Lower lobe of right lung (tissue), 2 donors: Measurements from ENCODE around the gene PPP6R2. TPM values are rescaled to one million over a fixed set of nuclear protein-coding genes. Genes with fewer than 3 reads are reported as not detected.
A peak's percentile ranks its signal among the peaks of the same experiment; 100 is the strongest.

Source experiments
- ATAC-seq, 2 donors: fragments of 200-7000 bp; cut with Tn5 transposase; one replicate each; pipeline ENCODE4 v1.9.1; 2020 to 2022; ENCODE audit warnings: mild to moderate bottlenecking in 2 of 2, moderate library complexity in 2 of 2
- DNase-seq: peaks from one replicate; pipeline ENCODE4 v3.0.0-alpha.2; 2020
- H3K27ac ChIP-seq: fragments of 200-600 bp; one replicate; pipeline ENCODE4 v1.8.0; 2022
- H3K27me3 ChIP-seq: fragments of 200-600 bp; one replicate; pipeline ENCODE4 v1.8.0; 2022; ENCODE audit warnings: low read depth
- H3K36me3 ChIP-seq: fragments of 200-600 bp; one replicate; pipeline ENCODE4 v1.8.0; 2022; ENCODE audit warnings: mild to moderate bottlenecking
- H3K4me1 ChIP-seq: fragments of 200-600 bp; one replicate; pipeline ENCODE4 v1.8.0; 2022
- H3K4me3 ChIP-seq: fragments of 200-600 bp; one replicate; pipeline ENCODE4 v1.8.0; 2022; ENCODE audit warnings: mild to moderate bottlenecking
- H3K9me3 ChIP-seq: fragments of 200-600 bp; one replicate; pipeline ENCODE4 v1.8.0; 2022
- intact Hi-C: fragments of 100-400 bp; cut with DNase I; formaldehyde crosslinking; loops from one replicate; pipeline ENCODE4 v1.11.0; 2022
- total RNA-seq: library from RNA; stranded (reverse); fragmentation: NEBNext Ultra II Directional; extraction: Animal tissue kit (Norgen Biotek cat#: 25700); gene quantifications from one replicate; pipeline ENCODE4 v1.2.1, GENCODE V29; 2021
- TF ChIP-seq, protein P1 (sequence below): fragments of 200-600 bp; IDR thresholded peaks from one replicate; pipeline ENCODE4 v1.8.0; 2022; ENCODE audit warnings: antibody characterized with exemption, mild to moderate bottlenecking
- donor health status: DM: no; HTN: yes; CAD: no; lungs with severe emphysema.

PPP6R2 gene
- total RNA-seq, 1 donor from 2014 or later: 52.5 TPM

DNA sequence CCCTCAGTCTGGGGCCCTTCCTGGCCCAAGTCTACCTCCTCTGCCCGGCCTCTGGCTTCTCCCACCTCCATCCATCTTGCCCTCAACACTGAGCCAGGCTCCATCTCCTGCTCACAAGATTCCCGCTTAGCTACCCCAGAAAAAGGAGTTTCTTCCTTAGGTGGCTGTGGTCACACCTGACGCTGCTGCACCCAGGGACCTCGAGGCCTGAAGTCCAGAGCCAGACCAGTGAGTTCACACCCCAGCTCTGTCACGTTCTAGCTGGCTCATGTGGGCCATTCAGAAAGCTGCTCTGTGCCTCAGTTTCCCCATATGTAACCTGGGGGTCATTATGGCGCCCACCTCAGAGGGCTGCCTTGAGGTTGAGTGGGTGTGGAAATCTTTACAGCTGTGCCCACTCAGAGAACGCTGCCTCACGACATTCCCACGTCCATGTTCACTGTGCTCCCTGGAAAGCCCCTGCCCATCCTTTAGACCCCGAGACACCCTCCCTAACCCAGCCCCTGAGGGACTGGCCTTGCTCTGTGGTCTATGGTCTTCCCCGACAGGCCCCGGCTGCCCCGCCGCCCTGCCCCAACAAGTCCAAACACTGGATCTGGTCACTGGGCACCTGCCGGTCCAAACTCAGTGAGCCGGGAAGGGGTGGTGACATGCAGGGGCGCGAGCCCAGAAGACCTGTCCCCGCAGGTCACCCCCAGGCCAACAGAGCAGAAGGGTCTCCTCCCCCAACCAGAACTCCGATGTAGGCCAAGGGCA is 45.4 kb upstream of the PPP6R2 start:
- Histone ChIP-seq H3K9me3 (no peaks in the 10 kb centered on the region), H3K27ac (peak overlapping the region; percentile 62), H3K4me1 (peaks cover 97% of the 10 kb centered on the region), H3K36me3 (no peaks in the 10 kb centered on the region), H3K4me3 (no peak overlapping the region), H3K27me3 (no peaks in the 10 kb centered on the region)
- intact Hi-C loops: no loop called here
- ATAC-seq (no peak), DNase-seq (no peak)
- TF ChIP-seq, protein P1, sequence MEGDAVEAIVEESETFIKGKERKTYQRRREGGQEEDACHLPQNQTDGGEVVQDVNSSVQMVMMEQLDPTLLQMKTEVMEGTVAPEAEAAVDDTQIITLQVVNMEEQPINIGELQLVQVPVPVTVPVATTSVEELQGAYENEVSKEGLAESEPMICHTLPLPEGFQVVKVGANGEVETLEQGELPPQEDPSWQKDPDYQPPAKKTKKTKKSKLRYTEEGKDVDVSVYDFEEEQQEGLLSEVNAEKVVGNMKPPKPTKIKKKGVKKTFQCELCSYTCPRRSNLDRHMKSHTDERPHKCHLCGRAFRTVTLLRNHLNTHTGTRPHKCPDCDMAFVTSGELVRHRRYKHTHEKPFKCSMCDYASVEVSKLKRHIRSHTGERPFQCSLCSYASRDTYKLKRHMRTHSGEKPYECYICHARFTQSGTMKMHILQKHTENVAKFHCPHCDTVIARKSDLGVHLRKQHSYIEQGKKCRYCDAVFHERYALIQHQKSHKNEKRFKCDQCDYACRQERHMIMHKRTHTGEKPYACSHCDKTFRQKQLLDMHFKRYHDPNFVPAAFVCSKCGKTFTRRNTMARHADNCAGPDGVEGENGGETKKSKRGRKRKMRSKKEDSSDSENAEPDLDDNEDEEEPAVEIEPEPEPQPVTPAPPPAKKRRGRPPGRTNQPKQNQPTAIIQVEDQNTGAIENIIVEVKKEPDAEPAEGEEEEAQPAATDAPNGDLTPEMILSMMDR: no peak

DNA sequence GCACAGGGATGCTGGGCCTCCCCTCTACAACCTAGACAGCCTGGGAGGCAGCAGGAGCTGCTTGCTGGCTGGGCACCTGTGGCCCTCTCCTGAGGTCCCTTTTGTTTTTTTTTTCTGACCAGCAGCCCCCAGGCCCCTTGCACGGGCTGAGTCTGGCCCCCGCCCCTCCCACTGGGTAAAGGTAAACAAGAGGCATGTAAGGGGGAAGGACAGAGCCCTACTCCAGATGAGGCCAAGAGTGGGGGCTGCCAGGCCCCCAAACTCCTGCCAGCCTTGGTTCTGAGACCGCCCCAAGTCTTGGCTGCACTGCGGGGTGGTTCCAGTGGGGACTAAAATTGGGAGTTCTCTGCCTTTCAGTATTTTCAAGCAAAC is 44.9 kb upstream of the PPP6R2 start:
- no peaks in the 10 kb centered on the region for H3K27me3 ChIP-seq
- ATAC-seq: no peak
- H3K27ac ChIP-seq: peak overlapping the region; percentile 93
- no peaks in the 10 kb centered on the region for H3K9me3 ChIP-seq
- intact Hi-C loops: no loop called here
- no peak for DNase-seq
- H3K36me3 ChIP-seq: peaks cover 2% of the 10 kb centered on the region
- peaks cover 97% of the 10 kb centered on the region for H3K4me1 ChIP-seq
- TF ChIP-seq, protein P1: no peak
- no peak overlapping the region for H3K4me3 ChIP-seq

DNA sequence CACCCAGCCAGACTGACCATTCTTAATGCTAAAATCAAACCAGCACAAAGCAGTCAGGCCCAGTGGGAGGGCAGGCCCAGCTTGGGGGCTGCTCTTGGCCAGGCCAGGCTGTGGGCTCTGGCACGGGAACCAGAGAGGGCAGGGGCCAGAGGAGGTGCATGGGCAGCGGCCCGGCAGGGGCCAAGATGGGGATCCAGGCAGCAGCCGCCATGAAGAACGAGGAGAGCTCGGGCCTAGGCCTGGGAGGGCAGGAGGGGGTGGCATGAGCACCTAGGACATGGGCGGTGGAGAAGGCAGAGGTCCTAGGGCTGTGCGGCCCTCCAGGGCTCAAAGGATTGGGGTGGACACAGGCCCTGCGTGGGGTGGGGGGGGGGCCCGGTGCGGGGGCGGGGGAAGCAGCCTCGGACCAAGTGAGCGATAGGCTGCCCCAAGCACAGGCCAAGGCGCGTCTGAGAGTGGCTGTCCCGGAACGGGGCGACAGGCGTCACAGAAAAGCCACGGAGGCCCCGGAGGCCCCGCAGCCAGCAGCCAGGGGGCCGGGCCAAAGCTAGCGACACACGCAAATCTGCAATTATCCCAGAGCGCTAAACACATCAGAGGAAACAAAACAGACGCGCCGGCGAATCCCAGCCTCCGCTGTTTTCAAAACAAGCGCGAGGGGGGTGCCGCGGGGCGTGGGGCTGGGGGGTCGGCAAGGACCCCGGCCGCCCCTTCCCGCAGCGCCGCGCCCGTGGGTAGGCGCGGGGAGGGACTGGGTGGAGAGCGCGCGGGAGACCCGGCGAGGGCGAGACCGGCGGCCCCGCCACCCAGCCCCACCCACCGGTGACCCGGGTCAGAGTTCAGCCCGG is 44.0 kb upstream of the PPP6R2 start:
- Histone ChIP-seq H3K27me3 (no peaks in the 10 kb centered on the region), H3K36me3 (peaks cover 4% of the 10 kb centered on the region), H3K27ac (peak overlapping the region; percentile 93), H3K4me1 (peaks cover 97% of the 10 kb centered on the region), H3K4me3 (peak overlapping the region; percentile 49), H3K9me3 (no peaks in the 10 kb centered on the region)
- TF ChIP-seq, protein P1: no peak
- intact Hi-C loops: no loop called here
- ATAC-seq (no peak), DNase-seq (no peak)

DNA sequence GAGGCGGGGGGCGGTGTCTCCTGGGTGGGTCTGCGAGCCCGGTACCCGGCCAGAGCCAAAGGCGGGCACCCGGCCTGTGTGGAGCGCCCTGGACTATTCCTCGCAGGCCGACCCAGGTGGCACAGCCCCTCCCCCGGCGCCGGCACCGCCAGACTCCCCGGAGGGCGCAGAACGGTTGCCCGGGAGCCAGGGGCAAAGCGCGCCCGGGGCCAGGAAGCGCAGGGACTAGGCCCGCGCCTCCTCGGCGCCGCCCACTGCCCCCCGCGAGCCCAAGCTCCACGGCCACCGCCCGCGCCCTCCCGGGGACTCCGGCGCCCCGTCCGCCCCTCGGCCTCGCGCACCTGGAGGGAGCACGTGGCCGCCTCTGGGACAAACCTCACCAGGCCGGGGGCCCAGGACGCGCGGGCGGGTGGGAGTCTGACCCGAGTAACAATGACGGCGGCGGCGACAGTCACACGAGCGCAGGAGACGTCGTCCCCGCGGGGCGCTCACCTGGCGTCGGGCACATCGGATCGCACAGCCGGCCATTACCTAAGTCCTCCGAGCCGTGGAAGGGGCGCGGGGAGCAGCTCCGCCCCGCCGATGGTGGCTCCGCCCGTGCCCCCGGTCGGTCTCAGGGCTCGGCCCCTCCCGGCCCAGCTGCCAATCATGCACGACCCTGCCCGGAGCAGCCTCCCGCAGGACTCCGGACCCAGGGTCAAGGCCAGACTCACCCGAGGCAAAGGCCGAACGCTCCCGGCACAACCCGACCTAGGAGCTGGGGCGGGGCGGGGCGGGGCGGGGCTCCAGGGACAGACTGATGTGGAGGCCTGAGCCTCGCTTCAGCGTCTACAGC is 43.1 kb upstream of the PPP6R2 start:
- Histone ChIP-seq H3K27ac (peak overlapping the region; percentile 93), H3K36me3 (peaks cover 4% of the 10 kb centered on the region), H3K9me3 (no peaks in the 10 kb centered on the region), H3K27me3 (no peaks in the 10 kb centered on the region), H3K4me3 (peak overlapping the region; percentile 49), H3K4me1 (peaks cover 97% of the 10 kb centered on the region)
- TF ChIP-seq, protein P1: no peak
- no peak for ATAC-seq
- DNase-seq: no peak
- intact Hi-C loops: no loop called here

DNA sequence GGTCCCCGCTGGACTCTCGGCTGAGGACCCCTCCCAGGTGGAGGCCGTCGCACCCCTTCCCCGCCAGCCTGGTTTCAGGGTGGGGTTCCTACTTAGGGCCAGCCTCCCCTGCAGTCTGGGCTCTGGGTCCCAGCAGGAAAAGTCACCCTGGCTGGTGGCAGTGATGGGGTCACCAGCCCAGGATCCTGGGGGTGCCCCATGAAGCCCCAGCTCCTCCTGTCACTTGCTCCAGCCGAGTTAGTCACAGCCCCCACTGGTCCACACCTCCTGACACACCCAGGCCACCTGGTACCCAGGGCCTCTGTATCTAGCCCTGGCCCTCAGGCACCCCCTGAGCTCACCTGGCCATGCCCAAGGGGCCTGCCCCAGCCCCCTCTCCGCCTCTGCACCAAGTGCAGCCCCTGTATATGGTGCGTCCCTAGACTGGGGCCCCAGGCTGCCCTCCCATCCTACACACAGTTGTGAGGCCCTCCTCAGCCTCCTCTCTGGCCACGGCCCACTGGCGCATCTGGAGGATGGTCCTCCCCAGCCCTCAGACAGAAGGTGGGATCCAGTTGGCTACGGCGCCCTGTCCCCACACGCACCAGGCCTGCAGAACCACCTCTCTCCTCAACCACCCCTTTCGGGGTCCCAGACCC is 42.4 kb upstream of the PPP6R2 start:
- Histone ChIP-seq H3K27me3 (no peaks in the 10 kb centered on the region), H3K27ac (peak overlapping the region; percentile 93), H3K9me3 (no peaks in the 10 kb centered on the region), H3K4me3 (peak overlapping the region; percentile 49), H3K36me3 (peaks cover 4% of the 10 kb centered on the region), H3K4me1 (peaks cover 97% of the 10 kb centered on the region)
- ATAC-seq (no peak), DNase-seq (no peak)
- intact Hi-C loops: no loop called here
- TF ChIP-seq, protein P1: no peak
